ENCODE data around the gene TNNC2. TPM values are rescaled to one million over a fixed set of nuclear protein-coding genes. Genes with fewer than 3 reads are reported as not detected.

TNNC2 gene
- total and polyA plus RNA-seq, 2 of the 13 experiments (the other 11 are each of a cell fraction or from before 2014, with no cell fraction given): 1.8 to 4.7 TPM

DNA sequence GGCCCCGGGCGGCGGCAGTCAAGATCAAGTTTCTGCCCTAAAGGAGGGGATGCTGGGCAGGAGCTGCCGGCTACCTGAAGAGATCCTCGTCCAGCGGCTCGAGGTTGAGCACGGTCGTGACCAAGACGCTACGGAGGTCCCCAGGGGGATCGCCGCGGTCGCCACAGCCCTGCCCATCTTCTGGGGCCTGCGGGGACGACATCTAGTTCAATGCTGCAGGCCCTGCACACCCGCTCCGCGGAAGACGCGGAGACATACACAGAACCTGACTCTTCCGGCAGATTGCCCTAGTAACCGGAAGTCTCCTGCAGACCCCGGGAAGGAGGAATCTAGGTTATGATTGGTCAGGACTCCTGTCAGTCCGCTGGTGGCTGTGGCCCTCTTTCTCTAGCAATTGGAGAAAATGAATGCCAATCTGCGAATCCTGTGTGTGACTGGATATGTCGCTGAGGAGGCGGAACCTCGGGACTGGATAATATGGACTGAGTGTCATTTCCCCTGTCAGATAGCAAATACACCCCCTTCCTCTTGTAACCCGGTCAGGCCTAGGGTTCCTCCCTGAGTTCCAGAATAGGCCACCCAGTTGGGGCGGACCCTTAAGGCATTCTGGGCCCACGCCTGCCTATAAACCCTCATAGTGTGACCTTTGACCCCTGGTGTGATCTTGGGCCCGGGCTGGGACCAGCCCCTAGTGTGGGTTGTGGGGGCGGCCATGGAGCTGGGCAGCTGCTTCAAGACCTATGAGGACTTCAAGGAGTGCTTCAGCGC, 30.2 kb upstream of the TNNC2 start, which contains the start of the genes ACOT8 and ZSWIM3 (continued):
- TF ChIP-seq ZMAT5 (CRISPR knock-in tag; IDR thresholded peaks at IDR 0.05; ENCODE audit: borderline replicate concordance, low read depth) (no peak), XRCC5 (optimal IDR thresholded peaks at IDR 0.05; ENCODE audit: low read length) (peak; percentile 91), NPAS2 (CRISPR knock-in tag; IDR thresholded peaks at IDR 0.05; ENCODE audit: borderline replicate concordance) (0 out of 2 replicates have a peak, but pooled peaks have one; percentile 7), SRSF1 (optimal IDR thresholded peaks at IDR 0.05; ENCODE audit: low read depth, low read length) (peak; percentile 17), ZNF383 (CRISPR knock-in tag; IDR thresholded peaks at IDR 0.05; ENCODE audit: borderline replicate concordance) (no peak), NFAT5 (CRISPR knock-in tag; IDR thresholded peaks at IDR 0.05) (peak; percentile 78; the same call in 1 of the 2 replicates), ZNF234 (CRISPR knock-in tag; conservative IDR thresholded peaks at IDR 0.05) (no peak), TARDBP (CRISPR knock-in tag; IDR thresholded peaks at IDR 0.05) (no peak), AGO2 (optimal IDR thresholded peaks at IDR 0.05; ENCODE audit: low read depth, low read length) (no peak), YEATS2 (CRISPR knock-in tag; IDR thresholded peaks at IDR 0.05; ENCODE audit: borderline replicate concordance) (peak; percentile 98), GMEB2 (CRISPR knock-in tag; IDR thresholded peaks at IDR 0.05; ENCODE audit: low read depth) (0 out of 2 replicates have a peak, but pooled peaks have one; percentile 22), ZNF839 (CRISPR knock-in tag; IDR thresholded peaks at IDR 0.05; ENCODE audit: borderline replicate concordance) (peak; percentile 66), TAF1 (CRISPR knock-in tag; IDR thresholded peaks at IDR 0.05) (peak; percentile 99), ZNF263 (CRISPR knock-in tag; IDR thresholded peaks at IDR 0.05) (peak; percentile 43), BRD4 (CRISPR knock-in tag; IDR thresholded peaks at IDR 0.05) (no peak; the same call in 1 of the 2 replicates), FOXC1 (CRISPR knock-in tag; IDR thresholded peaks at IDR 0.05; ENCODE audit: borderline replicate concordance) (peak; percentile 64; the same call in 1 of the 2 replicates), NR2C2 (CRISPR knock-in tag; IDR thresholded peaks at IDR 0.05; ENCODE audit: borderline replicate concordance) (peak; percentile 95), TRIM22 (IDR thresholded peaks at IDR 0.05) (no peak), FOXP1 (IDR thresholded peaks at IDR 0.05) (no peak), FOXP1 (CRISPR knock-in tag; IDR thresholded peaks at IDR 0.05) (peak; percentile 39)
